GM10248 (cell line): Measurements from ENCODE around the gene AFAP1.

Source experiments
- CTCF ChIA-PET: fragments of 300-600 bp; sonication (Branson Sonifier 250); formaldehyde crosslinking; extraction: SDS; loops from one replicate; lab custom pipeline; 2021; ENCODE audit warnings: antibody characterized with exemption; lab: Yijun Ruan, JAX
- POLR2A ChIA-PET: fragments of 350-650 bp; sonication (Branson Sonifier 250); formaldehyde crosslinking; extraction: SDS; loops from one replicate; lab custom pipeline; 2020; ENCODE audit warnings: antibody characterized with exemption; lab: Yijun Ruan, JAX
- DNase-seq: peaks from one replicate; pipeline ENCODE4 v3.0.0; 2012; ENCODE audit errors: extremely low spot score
- TF ChIP-seq, protein P1 (sequence below): IDR thresholded peaks from 2 replicates; pipeline ENCODE4 v1.5.1; 2012; ENCODE audit warnings: mild to moderate bottlenecking, low read depth; ENCODE audit errors: extremely low read depth, missing control alignments, control extremely low read depth

The AFAP1 gene

DNA sequence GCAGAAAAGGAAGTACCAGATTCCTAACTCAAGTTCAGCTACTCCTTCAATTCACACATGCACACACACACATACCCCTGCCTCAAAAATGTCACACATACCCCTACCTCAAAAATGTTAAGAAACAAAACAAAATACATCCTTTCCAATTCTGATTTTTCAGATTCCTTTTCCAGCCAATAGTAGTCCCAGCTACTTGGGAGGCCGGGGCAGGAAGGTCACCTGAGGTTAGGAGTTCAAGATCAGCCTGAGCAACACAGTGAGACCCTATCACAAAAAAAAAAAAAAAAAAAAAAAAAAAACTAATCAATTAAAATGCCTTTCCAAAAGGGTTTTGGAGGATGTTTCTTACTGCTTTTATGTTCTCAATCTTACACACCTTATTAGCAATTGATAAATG, 138.0 kb downstream of the AFAP1 start:
- no peak for DNase-seq
- POLR2A ChIA-PET: no interaction called here
- TF ChIP-seq, protein P1, sequence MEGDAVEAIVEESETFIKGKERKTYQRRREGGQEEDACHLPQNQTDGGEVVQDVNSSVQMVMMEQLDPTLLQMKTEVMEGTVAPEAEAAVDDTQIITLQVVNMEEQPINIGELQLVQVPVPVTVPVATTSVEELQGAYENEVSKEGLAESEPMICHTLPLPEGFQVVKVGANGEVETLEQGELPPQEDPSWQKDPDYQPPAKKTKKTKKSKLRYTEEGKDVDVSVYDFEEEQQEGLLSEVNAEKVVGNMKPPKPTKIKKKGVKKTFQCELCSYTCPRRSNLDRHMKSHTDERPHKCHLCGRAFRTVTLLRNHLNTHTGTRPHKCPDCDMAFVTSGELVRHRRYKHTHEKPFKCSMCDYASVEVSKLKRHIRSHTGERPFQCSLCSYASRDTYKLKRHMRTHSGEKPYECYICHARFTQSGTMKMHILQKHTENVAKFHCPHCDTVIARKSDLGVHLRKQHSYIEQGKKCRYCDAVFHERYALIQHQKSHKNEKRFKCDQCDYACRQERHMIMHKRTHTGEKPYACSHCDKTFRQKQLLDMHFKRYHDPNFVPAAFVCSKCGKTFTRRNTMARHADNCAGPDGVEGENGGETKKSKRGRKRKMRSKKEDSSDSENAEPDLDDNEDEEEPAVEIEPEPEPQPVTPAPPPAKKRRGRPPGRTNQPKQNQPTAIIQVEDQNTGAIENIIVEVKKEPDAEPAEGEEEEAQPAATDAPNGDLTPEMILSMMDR: no peak
- CTCF ChIA-PET: interaction anchor here (1.0 to 13.6 kb wide), 25 partner anchors 9 to 1116 kb away, joined by 3 to 547 read pairs (median 7); no protein-coding TSS in a partner anchor

DNA sequence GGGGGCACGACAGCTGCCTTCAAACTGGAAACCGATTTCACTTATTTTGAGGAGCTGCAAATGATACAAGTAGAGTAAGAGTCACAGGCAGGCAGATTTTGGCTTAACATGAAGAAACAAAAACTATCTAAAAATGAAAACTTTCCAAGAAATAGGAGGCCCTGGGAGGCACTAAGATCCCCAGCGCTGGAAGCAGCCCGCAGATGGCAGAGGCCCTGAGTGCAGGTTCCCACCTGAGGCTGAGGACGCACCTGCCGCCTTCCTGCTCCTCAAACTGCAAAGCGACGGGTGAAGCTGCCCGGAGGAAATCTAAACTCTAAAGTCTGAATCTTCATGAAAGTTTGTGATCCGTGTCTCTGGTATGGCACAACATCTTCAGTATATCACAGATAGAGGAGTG, 138.7 kb downstream of the AFAP1 start:
- DNase-seq: no peak
- CTCF ChIA-PET: interaction anchor here (1.0 to 13.6 kb wide), 11 partner anchors 8 to 186 kb away, joined by 3 to 547 read pairs (median 9); no protein-coding TSS in a partner anchor
- POLR2A ChIA-PET: no interaction called here
- TF ChIP-seq, protein P1: no peak

DNA sequence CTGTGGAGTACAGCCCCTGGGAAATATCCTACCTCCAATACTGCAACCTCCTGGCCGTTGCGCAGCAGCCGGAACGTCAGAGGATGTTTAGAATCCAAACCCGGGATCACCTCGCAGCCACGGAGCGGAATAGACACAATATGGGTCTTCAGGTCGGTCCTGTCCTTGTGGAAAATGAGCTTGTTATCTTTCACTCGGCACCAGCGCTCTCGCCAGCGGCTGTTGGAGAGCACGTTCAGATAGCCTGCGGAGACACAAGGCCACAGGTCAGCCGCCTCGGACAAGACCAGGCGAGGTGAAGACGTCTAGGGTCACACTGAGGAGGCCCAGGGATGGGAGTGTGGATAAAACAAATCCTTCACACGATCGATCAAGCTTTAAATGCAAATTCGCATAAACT, 139.3 kb downstream of the AFAP1 start:
- CTCF ChIA-PET: interaction anchor here (1.0 to 13.6 kb wide), 6 partner anchors 8 to 187 kb away, joined by 3 to 547 read pairs (median 135); no protein-coding TSS in a partner anchor
- DNase-seq: no peak
- POLR2A ChIA-PET: no interaction called here
- TF ChIP-seq, protein P1: no peak

DNA sequence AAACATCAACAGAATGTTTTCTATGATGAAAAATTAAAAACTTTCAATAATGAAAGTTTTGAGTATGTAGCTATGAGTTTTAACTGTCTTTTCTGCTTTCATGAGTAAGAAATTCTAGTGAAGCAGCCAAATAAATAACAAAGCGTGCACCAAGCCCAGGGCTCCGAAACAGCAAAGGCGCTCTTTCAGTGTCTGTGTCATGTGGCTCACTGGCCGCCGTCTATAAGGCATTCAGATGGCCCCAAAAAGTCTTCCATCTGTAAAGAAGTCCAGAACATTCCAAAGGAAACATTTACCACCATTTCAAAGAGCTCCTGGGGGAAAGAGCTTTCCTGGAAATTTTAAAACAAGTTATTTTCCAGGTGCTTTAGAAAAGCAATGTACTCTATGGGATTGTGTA, 139.9 kb downstream of the AFAP1 start:
- TF ChIP-seq, protein P1: no peak
- ChIA-PET CTCF (interaction anchor here (1.0 to 13.6 kb wide), 7 partner anchors 13 to 216 kb away, joined by 3 to 547 read pairs (median 8); no protein-coding TSS in a partner anchor), POLR2A (no interaction called here)
- no peak for DNase-seq

DNA sequence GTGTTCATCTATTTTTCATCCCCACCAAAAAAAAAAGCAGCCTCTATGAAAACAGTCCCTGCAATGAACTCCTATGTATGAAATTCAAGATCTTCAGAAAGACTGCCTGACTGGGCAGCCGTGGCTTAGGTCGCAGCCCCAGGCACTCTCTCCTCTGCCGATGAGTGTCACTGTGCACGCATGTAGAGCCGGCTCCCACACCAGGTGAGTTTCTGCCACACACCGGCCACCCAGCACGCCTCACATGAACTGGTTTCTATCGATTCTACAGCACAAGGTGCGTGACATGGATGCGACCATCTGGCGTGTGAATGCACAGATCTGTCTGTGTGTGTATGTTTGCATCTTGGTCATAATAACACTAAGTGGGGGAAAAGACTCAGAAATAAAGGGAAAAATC, 140.4 kb downstream of the AFAP1 start:
- CTCF ChIA-PET: interaction anchor here (1.1 to 13.6 kb wide), 6 partner anchors 21 to 217 kb away, joined by 3 to 547 read pairs (median 7); no protein-coding TSS in a partner anchor
- POLR2A ChIA-PET: no interaction called here
- TF ChIP-seq, protein P1: no peak
- no peak for DNase-seq

DNA sequence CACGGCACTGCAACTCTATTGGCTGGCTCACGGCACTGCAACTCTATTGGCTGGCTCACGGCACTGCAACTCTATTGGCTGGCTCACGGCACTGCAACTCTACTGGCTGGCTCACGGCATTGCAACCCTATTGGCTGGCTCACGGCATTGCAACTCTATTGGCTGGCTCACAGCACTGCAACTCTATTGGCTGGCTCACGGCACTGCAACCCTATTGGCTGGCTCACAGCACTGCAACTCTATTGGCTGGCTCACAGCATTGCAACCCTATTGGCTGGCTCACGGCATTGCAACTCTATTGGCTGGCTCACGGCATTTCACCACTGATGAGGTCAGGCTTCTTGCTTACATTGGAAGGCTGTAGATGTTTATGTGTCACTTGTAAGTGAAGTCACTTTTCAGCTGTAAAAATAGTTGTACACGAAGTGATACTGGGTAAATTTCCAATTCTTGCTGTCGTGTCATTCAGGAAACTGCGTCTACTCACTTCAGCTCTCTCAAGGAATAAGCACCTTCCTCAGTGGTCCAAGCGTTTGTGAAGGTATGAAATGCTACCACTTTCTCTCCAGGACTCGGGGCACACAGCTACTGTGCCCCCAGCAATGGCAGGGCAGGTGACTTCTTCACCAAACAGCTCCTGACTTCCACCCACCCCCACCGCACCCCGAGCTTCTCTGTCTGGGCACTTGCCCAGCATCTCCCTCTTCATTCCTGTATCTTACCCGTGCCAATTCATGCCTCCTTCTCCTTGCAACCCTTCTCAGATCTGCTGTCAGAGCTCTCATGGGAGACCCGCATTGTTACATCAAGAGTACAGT, 141.3 kb downstream of the AFAP1 start:
- ChIA-PET CTCF (interaction anchor here (1.1 to 13.6 kb wide), 6 partner anchors 22 to 218 kb away, joined by 3 to 547 read pairs (median 7); no protein-coding TSS in a partner anchor), POLR2A (no interaction called here)
- TF ChIP-seq, protein P1: no peak
- DNase-seq: no peak
